Activated T-helper 1 cell treated with anti-CD3 and anti-CD28 coated beads, Interleukin-2, amount 50 U/mL, for 16 hours (primary cell): Measurements from ENCODE around the gene RNPEPL1.

Source experiments
- DNase-seq, 2 donors: peaks; one replicate each; pipeline ENCODE4 v3.0.0-alpha.2; 2020; ENCODE audit warnings: low read depth in 1 of 2, low spot score in 1 of 2

The RNPEPL1 gene

DNA sequence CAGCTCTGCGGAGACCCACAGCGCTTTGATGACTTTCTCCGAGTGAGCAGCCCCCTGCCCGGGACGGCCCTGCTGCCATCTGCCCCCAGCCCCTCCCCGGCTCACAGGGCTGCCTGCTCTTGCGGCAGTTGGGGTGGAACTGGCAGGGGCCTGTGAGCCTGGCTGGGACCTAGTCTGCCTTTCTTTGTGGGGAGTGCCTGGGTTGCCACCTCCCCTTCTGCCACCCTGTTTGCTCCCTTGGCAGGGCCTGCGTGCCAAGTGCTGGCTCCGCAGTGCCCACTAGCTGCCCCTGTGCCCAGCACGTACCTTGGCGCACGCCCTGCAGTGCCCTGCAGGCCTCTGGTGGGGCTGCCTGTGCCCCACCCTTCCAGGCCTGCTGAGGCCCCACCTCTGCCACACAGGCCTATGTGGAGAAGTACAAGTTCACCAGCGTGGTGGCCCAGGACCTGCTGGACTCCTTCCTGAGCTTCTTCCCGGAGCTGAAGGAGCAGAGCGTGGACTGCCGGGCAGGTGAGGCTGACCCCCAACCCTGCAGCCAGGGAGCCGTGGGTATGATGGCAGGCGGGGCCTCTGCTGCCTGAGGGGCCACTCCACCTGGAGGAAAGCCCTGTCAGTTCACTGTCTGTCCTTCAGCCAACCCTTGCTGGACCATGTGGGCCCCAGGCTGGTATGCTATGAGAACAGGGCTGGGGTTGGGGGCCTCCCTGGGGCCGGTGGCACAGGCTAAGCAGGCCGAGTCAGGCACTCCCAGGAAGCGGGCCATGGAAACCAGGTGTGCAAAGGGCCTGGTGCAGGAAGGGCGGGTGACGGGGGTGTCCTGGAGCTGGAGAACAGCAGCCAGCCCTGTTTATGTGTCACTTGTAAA lies 7.0 kb downstream of the RNPEPL1 start:
- no peak for DNase-seq

DNA sequence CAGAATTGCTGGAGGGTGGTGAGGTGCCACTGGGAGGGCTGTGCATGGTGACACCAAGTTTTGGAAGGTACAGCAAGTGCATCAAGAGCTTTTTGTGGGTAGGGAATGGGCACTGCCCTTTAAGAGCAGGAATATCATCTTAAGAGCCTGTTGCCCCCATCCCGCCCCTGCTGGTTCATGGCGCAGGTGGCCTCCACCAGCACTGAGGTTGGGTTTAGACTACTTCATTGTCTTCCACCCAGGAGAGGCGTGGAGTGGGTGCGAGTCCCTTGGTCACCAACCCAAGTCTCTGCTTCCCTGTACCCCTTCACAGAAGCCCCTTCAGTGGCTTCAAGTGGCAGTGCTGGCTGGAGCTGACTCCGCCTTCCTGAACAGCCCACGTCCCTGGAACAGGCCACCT lies 7.8 kb downstream of the RNPEPL1 start:
- no peak for DNase-seq

DNA sequence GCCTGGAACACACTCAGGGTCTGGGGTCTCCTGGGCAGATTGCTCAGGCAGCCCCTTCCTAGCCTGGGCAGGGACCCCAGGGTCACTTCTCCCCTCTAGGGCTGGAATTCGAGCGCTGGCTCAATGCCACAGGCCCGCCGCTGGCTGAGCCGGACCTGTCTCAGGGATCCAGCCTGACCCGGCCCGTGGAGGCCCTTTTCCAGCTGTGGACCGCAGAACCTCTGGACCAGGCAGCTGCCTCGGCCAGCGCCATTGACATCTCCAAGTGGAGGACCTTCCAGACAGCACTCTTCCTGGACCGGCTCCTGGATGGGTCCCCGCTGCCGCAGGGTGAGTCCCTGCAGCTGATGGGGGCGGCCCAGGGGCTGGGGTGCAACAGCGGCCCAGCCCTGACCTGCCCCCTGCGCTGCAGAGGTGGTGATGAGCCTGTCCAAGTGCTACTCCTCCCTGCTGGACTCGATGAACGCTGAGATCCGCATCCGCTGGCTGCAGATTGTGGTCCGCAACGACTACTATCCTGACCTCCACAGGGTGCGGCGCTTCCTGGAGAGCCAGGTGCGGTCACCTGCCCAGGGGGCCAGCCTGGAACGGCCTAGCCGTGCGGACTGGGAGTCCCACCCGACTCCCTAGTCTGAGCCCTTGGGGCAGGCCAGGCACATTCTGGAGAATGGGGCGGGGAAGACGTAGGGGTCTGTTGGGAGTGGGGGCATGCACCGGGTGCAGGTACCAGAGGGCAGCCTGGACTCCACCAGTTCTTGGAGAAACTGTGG lies 8.3 kb downstream of the RNPEPL1 start:
- no peak for DNase-seq

- no peak for DNase-seq
Measured at GRCh38 chr2:240577281-240578109, 9.2 kb downstream of the RNPEPL1 start.

GRCh38 chr2:240578110-240578450 lies 9.8 kb downstream of the RNPEPL1 start:
- no peak for DNase-seq

GRCh38 chr2:240578488-240578887 lies 10.2 kb downstream of the RNPEPL1 start:
- no peak for DNase-seq

GRCh38 chr2:240579071-240579762 lies 10.9 kb downstream of the RNPEPL1 start:
- no peak for DNase-seq

- DNase-seq: peak; percentile 70 to 71
Measured at GRCh38 chr2:240579771-240580614, 11.7 kb downstream of the RNPEPL1 start.

- DNase-seq: no peak
Measured at GRCh38 chr2:240581811-240582210, 13.5 kb downstream of the RNPEPL1 start.

GRCh38 chr2:240582781-240583180 lies 14.5 kb downstream of the RNPEPL1 start:
- no peak for DNase-seq

DNA sequence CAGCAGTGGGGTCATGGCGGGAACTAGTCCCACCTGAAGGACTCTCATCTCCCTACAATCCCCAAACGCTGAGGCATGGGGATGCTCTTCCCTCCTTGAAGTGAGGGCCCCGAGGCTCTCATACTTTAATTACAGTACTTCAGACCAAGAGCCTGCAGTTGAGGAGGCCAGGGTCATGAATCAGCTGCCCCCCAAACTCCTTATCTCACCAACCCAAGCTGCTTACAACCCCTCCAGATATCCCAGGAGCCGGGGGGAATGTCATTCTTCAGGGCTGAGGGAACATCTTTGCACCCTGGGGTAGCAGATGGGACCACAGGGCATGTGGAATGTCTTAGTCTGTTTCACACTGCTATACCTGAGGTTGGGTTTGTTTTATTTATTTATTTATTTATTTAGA lies 15.5 kb downstream of the RNPEPL1 start:
- DNase-seq: no peak

DNA sequence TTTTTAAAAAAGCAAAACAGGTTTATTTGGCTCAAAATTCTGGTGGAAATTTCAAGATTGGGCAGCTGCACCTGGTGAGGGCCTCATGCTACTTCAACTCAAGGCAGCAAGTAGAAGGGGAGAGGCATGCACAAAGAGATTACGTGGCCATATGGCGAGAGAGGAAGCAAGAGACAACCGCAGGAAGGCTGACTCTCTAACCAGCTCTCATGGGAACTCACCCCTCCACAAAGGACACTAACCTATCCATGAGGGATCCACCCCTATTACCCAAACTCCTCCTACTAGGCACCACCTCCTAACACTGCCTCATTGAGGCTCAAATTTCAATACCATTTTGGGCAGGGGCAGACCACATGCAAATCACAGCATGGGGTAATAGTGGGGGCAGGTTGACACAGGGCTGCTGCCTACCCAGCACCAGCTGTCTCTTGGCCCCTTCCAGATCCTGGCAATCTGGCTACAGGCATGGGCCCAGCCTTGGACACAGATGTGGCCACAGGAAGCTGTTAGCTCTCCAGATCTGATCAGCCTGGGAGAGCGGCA lies 16.3 kb downstream of the RNPEPL1 start:
- no peak for DNase-seq

DNA sequence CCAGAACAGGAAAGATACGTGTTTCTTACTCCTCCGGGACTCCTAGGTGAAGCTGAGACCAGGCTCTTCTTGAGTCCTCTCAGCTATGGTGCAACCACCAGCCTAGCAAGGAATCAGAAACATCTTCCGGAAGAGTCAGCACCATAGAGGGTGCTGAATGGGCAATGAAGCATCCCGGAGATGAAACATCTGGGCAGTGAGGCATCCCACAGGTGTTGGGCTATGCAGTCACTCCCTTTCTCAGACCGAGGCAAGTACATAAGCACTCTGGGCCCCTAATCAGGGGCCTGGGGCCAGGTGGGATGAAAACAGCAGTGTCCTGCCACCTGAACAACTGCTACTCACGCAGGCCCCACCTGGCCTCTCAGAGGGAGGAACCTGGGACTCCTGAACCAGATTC lies 16.8 kb downstream of the RNPEPL1 start:
- no peak for DNase-seq

DNA sequence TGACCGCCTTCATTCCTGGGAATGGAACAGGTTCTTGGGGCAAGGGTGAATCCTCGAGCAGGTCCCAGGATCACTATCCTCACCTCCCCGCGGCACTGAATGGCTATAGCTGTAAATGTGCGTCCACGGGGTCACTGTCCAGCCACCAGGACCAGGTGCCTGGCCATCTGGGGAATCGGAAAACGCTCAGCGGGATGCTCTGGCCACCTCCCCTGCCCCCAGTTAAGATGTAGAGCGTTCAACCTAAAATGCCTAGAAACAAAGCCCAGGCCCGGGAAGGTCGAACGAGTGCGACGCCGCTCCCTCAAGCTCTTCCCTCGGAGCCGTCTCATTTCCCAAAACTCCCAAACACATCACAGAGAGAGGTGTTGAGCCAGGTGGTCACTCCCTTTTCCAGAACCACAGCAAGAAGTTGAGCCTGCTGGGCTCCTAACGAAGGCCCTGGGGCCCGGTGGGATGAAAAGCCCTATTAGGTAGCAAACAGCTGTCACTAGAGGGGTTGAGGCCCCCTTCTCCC lies 17.5 kb downstream of the RNPEPL1 start:
- DNase-seq: no peak

DNA sequence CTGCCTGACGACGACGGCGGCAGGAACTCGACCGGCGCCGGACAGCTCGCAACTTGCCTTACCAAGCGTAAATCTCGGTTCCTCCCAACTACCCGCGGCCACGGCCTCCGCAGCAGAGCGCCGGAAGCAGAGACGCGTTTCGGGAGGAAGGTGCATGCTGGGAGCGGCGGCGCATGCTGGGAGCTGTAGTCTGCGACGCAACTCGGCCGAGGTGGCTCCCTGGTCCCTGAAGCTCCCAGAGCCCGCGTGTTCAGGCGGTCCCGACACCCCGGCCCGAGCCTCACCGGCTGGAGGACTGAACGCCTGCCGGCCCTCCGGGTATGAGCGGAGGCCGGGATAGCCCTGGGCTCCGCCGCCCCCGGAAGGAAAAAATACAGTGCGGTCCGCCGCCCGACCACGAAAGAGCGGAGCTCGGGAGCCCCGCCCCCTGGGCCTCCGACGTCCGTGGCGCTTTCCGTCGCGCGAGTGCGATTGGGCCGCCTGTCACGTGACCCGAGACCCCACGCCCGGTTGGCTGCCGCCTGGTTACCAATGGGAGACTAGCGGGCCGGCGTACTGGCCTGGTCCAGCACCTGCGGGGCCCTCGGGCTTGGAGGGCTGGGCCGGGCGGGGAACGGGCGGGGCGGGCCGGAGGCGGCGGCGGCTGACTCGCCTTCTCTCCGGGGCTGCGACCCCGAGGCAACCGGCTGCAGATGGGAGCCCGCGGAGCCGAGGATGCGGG lies 18.1 kb downstream of the RNPEPL1 start, which contains the start of gene CAPN10:
Gene CAPN10, plus strand, starts transcription at position 537 of the 721 bp plus-strand sequence. Its CDS starts 178 bp downstream, at position 715.
- peak; percentile 93 to 95 for DNase-seq

GRCh38 chr2:240586919-240587800 lies 18.9 kb downstream of the RNPEPL1 start:
- DNase-seq: peak in 1 of 2 donors; percentile 37

- DNase-seq: no peak
Measured at GRCh38 chr2:240588006-240588655, 19.8 kb downstream of the RNPEPL1 start.
